Inferior parietal cortex (tissue), 1 donor: ENCODE measurements around the gene UPB1.

ENCODE experiments used
- DNase-seq: peaks from one replicate; pipeline ENCODE4 v3.0.0-alpha.2; 2016; ENCODE audit errors: extremely low spot score

UPB1 gene

GRCh38 chr22:24494528-24495364 is at the start of gene UPB1:
Gene UPB1, plus strand, starts transcription at chr22:24495332. Its CDS starts 72 bp downstream, at chr22:24495404.
- DNase-seq: no peak

- DNase-seq: no peak
Measured at GRCh38 chr22:24445481-24446259, 49.5 kb upstream of the UPB1 start.

GRCh38 chr22:24446260-24446611 is 48.9 kb upstream of the UPB1 start:
- no peak for DNase-seq

- DNase-seq: no peak
Measured at GRCh38 chr22:24450610-24451009, 44.5 kb upstream of the UPB1 start.

- DNase-seq: no peak
Measured at GRCh38 chr22:24451162-24451561, 44.0 kb upstream of the UPB1 start.

- DNase-seq: no peak
Measured at GRCh38 chr22:24453853-24454252, 41.3 kb upstream of the UPB1 start.

- DNase-seq: no peak
Measured at GRCh38 chr22:24455039-24455438, 40.1 kb upstream of the UPB1 start.

- no peak for DNase-seq
Measured at GRCh38 chr22:24455751-24456426, 39.2 kb upstream of the UPB1 start.

- no peak for DNase-seq
Measured at GRCh38 chr22:24457894-24458420, 37.2 kb upstream of the UPB1 start.

GRCh38 chr22:24459911-24460310 is 35.2 kb upstream of the UPB1 start:
- DNase-seq: no peak

GRCh38 chr22:24460418-24461089 is 34.6 kb upstream of the UPB1 start:
- no peak for DNase-seq

GRCh38 chr22:24463071-24463760 is 31.9 kb upstream of the UPB1 start:
- no peak for DNase-seq

GRCh38 chr22:24465566-24465965 is 29.6 kb upstream of the UPB1 start:
- no peak for DNase-seq

GRCh38 chr22:24465975-24466374 is 29.2 kb upstream of the UPB1 start:
- no peak for DNase-seq

GRCh38 chr22:24466716-24467328 is 28.3 kb upstream of the UPB1 start:
- peak; percentile 25 for DNase-seq

- DNase-seq: no peak
Measured at GRCh38 chr22:24467340-24467739, 27.8 kb upstream of the UPB1 start.

GRCh38 chr22:24471570-24471969 is 23.6 kb upstream of the UPB1 start:
- no peak for DNase-seq

- DNase-seq: no peak
Measured at GRCh38 chr22:24473284-24473683, 21.8 kb upstream of the UPB1 start.

- no peak for DNase-seq
Measured at GRCh38 chr22:24474221-24474620, 20.9 kb upstream of the UPB1 start.

- DNase-seq: no peak
Measured at GRCh38 chr22:24474649-24475255, 20.4 kb upstream of the UPB1 start.
